DMS79 (cell line): Measurements from ENCODE around the gene TMEM232.
"Not testable (repeated sequence)": the region's sequence is repeated elsewhere in the genome, so short reads cannot be mapped to it uniquely, and the experiment has no call there.

Experiments used
- DNase-seq: peaks from one replicate; lab custom pipeline; 2025; lab: John Stamatoyannopoulos, UW

The TMEM232 gene

GRCh38 chr5:110707260-110707844, 19.1 kb downstream of the TMEM232 start:
- DNase-seq: no peak

DNA sequence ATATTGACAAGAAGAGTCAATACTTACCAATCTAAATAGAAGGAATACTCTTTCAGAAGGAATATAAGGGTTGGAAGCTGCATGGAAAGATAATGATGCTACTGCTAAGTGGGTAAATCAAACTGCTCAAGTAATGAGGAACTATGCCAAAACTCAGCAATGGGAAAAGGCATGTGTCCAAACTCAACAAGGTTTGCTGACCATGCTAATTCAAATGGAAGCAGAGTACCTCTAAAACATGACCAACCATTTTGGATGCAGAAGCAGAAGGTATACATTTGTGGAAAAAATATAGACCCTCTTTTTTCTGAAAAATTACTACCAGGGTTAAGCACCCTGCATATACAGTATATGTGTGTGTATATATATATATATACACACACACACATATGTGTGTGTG, 21.1 kb downstream of the TMEM232 start:
- no peak for DNase-seq

GRCh38 chr5:110703481-110703880, 23.0 kb downstream of the TMEM232 start:
- no peak for DNase-seq

DNA sequence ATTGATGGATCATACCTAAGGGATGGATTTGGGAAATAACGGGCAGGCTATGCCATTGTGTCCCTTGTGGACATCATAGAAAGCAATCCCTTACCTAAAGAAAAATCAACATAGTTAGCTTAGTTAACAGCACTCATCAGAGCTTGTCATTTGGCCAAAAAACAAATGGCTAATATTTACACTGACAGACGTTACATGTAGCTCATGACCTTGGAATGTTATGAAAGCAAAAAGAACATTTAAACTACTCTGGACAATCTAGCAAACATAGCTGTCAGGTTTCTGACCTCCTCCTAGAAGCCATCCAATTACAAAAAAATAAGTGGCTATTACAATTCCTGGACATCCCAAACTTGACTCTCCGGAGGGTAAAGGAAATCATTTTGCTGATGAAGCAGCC, 23.8 kb downstream of the TMEM232 start:
- DNase-seq: no peak

DNA sequence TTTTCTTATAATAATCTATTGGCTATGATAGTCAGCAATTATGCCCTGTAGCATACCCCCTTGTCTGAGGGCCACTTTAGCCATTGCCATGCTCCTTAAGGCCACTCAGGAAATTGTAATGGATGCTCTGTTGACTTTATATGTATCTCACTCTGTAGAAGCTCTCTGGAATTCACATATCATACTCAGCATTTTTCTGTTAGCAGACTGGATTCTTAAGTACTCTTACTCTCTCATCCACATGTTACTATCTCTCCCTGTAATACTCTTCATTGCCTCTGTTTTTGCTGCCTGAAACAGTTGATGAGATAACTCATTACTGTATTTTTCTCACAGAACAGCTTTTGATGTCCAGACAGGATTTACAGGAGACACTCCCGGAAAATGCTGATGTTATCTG, 24.2 kb downstream of the TMEM232 start:
- DNase-seq: no peak

DNA sequence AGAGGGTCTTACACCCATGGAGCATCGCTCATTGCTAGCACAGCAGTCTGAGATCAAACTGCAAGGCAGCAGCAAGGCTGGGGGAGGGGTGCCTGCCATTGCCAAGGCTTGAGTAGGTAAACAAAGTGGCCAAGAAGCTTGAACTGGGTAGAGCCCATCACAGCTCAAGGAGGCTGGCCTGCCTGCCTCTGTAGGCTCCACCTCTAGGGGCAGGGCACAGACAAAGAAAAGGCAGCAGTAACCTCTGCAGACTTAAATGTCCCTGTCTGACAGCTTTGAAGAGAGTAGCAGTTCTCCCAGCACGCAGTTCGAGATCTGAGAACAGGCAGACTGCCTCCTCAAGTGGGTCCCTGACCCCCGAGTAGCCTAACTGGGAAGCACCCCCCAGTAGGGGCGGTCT, 33.8 kb downstream of the TMEM232 start:
- not testable (repeated sequence) for DNase-seq

GRCh38 chr5:110690587-110690986, 35.9 kb downstream of the TMEM232 start:
- not testable (repeated sequence) for DNase-seq

DNA sequence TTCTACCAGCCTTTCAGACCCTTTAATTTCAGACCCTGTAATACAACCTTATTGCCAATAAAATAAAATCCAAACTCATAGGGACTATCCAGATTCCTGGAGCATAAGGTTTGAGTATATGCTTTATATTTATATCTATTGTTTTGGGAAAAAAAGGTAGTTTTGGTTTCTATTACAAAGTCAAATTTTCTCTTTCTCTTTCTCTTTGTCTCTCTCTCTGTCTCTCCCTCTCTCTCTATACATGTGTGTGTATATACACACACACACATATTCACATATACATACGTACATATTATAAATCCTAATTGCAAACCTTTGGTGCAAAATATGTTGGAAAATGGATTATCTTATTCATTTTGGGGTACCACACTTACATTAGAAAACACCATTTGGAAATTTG, 39.0 kb downstream of the TMEM232 start:
- DNase-seq: no peak

- no peak for DNase-seq
Measured at GRCh38 chr5:110686270-110686669, 40.2 kb downstream of the TMEM232 start.

- DNase-seq: no peak
Measured at GRCh38 chr5:110681953-110682352, 44.5 kb downstream of the TMEM232 start.

- no peak for DNase-seq
Measured at GRCh38 chr5:110681109-110681508, 45.4 kb downstream of the TMEM232 start.

- DNase-seq: not testable (repeated sequence)
Measured at GRCh38 chr5:110676554-110676953, 49.9 kb downstream of the TMEM232 start.

DNA sequence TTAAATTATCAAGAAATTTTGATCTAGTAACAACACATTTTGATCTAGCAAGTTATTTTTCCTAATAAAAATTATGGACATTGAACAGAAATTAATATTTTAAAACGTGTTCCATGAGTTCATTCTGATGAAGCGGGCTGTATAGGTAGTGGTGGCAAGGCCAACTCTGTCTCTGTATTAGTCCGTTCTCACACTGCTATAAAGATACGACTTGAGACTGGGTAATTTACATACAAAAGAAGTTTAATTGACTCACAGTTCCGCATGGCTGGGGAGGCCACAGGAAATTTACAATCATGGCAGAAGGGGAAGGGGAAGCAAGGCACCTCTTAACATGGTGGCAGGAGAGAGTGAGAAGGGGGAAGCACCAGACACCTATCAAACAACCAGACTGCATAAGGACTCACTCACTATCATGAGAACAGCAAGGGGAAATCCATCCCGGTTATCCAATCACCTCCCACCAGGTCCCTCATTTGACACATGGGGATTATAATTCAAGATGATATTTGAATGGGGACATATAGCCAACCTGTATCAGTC, 61.2 kb downstream of the TMEM232 start:
- DNase-seq: no peak

DNA sequence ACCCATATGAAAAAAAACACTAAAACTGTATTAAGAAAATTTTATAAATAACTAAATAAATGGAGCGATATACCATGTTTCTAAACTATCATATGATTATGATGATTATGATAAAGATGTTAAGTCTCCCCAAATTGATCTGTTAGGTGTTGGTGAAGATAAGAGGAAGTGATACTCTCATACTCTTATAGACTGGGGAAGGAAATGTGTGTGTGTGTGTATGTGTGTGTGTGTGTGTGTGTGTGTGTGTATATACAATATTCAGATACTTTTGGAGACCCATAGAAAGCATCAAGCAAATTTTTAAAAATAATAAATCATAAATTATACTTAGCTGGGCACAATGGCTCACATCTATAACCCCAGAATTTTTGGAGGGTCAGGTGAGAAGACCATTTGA, 62.9 kb downstream of the TMEM232 start:
- no peak for DNase-seq

GRCh38 chr5:110658006-110658405, 68.5 kb downstream of the TMEM232 start:
- DNase-seq: no peak

GRCh38 chr5:110653231-110653970, 73.1 kb downstream of the TMEM232 start:
- no peak for DNase-seq

DNA sequence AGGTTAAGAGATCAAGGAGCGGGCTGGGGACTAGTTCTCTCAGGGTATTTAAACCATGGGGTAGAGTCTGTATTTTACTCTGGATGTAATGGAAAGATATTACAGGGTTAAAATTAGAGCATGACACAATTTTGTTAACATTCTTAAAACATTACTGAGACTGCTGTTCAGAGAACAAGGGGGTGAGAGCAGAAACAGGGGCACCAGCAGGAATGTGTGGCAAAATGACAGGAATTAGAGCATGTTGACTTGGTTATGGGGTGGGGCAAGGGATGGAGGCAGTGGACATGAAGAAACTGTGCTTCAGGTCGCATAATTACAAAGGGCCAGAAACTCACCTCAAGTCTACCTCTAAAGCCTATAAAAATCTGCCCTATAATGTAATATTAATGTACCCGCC, 75.0 kb downstream of the TMEM232 start:
- no peak for DNase-seq

GRCh38 chr5:110644357-110644756, 82.1 kb downstream of the TMEM232 start:
- DNase-seq: no peak

DNA sequence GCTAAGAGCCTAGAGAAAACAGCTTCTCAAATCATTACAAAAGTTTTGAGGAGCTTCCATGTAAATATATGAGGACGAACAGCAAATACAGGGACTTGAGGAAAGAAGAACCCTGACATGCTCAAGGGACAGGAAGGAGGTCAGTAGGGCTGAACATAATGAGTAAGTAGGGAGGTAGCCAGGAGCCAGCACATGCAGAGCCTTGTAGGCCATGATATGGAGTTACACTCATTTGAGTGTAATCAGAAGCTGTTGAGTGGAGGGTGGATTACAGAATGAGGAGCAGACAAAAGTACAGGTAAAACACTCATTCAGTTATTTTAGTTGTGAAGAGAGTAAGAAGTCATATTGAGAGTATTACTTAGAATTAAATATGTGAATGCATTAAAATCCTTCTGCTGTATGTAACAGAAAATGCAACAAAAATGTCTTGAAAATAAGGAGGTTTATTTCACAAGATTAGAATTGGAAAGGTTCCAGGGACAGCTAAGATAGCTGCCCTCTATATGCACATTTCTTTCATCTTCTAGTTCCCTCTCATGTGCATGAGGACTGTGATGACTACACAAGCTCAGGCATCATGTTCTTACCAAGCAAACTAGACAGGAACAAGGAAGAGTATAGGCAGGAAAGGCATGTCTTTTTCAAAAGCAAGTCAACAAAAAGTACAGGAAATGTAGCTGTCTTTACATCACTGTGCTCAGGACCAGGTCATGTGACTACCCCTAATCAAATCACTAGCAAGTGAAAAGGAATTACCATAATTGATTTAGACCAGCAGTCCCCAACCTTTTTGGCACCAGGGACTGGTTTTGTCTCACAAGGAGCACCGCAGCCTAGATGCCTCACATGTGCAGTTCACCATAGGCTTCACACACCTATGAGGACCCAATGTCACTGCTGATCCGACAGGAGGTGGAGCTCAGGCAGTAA, 87.2 kb downstream of the TMEM232 start:
- no peak for DNase-seq

DNA sequence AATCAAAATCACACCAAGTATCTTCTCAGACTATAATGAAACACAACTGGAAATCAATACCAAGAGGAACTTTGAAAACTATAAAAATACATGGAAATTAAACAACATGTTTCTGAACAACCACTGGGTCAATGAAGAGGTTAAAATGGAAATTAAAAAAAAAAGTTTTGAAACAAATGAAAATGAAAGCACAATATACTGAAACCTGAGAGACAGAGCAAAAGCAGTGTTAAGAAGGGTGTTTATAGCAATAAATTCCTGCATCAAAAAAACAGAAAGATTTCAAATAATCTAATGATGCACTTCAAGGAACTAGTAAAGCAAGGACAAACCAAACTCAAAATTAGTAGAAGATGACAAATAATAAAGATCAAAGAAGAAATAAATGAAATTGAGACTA, 92.0 kb downstream of the TMEM232 start:
- no peak for DNase-seq

GRCh38 chr5:110631236-110631635, 95.2 kb downstream of the TMEM232 start:
- no peak for DNase-seq

DNA sequence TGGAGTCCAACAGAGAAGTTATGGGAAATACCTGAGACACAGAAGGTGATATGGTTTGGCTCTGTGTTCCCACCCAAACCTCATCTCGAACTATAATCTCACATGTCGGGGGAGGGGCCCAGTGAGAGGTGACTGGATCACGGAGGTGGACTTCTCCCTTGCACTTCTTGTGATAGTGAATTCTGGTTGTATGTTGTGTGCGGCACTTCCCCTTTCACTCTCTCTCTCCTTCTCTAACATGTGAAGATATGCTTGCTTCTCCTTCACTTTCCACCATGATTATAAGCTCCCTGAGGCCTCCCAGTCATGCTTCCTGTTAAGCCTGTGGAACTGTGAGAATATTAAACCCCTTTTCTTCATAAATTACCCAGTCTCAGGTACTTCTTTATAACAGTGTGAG, 96.1 kb downstream of the TMEM232 start:
- DNase-seq: no peak
